Astrocyte of the hippocampus (primary cell): ENCODE data around the gene CCDC127.

ENCODE experiments used
- DNase-seq: peaks from one replicate; pipeline ENCODE4 v3.0.0; 2011; ENCODE audit warnings: low read depth, low spot score

The CCDC127 gene

DNA sequence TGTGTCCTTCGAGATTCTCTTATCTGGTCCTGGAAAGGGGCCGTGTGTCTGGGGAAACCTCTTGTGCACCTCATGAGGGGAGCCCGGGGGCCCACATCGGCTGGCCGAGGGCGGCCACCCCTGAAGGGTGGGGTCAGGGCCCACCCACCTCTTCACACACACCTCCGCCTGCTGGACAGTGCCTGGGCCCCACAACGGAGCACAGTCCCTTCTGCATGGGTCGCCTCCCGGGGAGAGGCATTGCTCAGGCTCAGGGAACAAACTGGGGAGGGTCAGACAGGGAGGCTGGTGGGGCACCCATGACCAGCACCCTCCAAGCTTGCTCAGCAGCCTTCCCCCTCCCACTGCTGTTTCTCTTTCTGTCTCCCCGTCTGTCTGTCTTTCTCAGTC lies 28.0 kb downstream of the CCDC127 start:
- DNase-seq = no peak

DNA sequence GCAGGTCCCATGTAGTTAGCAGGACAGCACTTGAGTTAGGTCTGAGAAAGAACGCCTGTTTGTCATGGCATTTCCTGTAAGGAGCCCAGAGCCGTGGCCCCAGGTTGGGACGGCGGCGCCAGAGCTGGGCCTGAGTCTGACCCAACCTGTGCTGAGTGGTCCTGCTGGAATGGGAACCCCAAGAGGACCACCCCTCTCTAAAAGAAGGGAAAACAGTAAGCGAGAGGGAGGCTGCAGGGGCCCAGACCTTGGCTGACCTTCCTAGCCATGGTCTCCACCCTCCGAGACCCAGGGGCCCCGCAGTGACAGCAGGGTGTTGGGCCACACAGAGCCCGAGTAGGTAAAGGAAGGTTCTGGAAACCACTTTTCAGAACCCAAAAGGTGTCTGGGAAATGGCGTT lies 28.5 kb downstream of the CCDC127 start:
- DNase-seq = no peak

DNA sequence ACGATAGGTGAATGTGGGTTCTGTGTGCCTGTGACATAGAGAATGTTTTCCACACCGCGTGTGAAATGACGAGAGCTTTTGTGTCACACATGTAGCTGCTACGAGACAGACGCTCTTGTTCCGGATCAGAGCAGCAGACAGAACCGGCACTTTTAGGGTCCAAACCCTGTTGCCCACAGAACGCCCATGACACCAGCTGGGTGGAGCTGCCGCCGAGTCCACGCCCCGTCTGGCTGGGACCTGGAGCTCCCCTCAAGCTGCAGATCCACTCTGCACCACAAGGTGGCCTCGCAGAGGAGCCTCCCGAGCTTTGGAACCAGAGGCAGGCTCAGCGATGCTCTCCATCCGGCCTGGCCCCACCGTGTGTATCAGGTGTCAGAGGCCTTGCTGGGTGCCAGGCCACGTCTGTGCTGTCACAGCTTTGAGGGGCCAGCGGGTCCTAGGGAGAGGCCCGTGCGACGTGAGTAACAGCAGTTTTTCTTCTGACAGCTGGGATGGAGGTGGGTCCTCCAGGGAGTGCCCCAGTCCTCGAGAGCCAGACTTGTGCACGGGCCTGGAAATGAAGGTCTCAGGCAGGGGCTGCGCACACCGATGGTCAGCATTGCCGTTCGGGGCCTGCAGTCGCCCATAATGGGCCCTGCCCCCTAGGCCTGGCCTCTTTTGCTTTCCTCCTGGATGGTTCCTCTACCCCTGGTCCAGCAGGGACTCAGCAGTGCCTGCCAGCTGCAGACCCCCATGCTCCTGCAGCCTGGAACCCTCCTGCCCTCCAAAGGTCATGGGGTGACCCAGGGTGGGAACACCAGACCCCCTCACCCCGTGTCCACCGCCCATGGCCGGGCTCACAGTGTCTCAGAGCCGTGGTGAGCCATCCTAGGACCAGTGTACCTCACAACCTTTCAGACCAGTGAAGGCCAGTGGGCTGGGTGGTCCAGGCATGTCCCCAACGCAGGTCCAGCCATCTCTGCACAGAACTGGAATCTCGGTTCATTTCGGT lies 29.2 kb downstream of the CCDC127 start:
- peak; percentile 94 for DNase-seq

DNA sequence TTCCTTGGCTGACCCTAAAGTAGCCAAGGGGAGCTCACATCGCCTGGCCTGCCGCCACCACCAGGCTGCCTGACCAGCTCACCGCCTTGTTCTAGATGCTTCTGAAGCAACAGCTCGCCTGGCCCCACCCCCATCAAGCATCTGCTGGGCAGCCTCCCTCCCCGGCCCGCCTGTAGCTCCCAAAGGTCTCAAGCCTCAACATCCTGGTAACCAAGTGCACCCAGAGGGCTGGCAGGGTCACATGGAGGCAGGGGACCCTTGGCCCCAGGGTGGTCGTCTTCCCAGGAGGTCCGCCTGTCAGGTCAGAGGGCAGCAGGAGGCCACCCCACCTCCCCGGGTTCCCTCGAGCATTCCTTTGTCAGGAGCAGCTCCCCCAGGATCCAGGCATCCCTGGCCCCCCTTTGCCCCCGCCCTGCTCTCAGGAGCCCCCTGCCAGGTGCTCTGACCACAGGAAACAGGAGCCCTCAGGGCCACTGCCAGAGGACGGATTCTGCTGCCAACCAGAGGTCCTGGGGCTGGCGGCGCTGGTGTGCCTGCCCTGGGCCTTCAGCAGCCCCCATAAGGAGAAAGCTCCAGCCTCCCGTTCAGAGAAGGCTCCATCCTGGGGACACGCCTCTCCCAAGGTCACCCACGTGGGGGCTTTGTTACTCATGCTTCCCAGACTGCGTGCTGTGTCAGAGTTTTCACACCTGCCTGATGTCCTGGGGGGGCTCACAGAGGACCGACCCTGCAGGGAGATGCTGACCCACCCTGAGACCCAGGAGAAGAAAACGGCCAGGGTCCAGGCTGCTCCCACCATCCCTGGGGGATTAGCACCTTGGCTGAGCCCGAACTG lies 30.1 kb downstream of the CCDC127 start:
- no peak for DNase-seq

DNA sequence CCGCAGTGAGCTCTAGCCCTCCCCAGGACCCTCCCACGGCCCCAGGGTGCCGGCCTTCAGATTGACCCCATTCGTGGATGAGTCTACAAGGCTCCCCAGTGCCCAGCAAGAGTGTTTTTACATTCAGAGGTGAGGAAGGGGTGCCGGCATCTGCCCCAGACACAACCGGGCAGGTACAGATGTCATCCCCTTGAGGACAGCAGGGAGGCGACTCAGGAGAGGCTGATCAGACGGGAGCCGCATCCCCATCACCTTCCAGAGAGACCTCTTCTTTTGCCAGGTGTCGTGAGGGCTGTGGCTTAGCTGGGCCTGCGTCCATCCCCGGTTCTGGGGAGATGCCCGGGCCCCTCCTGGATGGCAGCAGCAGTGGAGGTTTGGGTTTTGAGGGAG lies 30.9 kb downstream of the CCDC127 start:
- DNase-seq = no peak

DNA sequence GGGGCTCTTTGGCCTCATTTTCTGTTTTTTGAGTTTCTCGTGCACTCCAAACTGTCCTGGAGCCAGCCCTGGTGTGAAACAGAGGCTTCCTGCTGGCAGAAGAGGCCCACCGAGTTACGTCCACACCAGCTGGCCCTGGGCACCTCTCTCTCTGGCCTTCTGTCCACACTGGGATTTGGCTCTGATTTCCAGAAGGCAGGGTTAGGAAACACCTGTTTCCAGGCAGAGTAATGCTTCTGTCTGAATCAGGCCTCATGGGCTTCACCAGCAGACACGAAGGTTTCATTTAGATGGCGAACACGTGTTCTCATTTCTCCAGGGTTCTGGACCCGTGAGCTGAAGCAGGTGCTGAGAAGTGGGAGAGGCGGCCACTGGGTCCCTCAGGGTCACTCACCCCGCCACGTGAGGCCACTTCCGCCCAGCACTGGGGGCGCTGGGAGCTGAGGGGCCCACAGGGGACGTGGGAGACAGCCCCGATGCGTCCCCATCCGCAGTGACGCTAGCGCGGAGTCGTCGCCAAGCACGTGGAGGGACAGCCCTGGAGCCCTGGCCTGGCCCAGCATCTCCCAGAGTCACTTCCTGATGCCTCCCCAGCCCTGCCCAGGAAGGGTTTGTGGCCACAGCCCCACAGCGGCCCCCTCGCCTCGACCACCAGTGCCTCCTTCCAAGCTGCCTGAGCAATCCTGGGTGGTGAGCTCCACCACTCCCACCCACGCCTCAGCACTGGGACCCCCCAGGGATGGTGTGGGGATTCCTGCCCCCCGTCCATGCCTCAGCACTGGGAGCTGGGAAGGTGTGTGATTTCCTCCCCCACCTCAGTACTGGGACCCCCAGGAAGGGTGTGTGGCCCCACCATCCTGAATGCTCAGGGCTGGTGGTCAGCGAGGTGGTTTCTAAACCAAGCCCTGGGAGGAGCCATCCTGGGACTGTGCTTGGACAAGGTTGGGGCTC lies 31.6 kb downstream of the CCDC127 start:
- no peak for DNase-seq

DNA sequence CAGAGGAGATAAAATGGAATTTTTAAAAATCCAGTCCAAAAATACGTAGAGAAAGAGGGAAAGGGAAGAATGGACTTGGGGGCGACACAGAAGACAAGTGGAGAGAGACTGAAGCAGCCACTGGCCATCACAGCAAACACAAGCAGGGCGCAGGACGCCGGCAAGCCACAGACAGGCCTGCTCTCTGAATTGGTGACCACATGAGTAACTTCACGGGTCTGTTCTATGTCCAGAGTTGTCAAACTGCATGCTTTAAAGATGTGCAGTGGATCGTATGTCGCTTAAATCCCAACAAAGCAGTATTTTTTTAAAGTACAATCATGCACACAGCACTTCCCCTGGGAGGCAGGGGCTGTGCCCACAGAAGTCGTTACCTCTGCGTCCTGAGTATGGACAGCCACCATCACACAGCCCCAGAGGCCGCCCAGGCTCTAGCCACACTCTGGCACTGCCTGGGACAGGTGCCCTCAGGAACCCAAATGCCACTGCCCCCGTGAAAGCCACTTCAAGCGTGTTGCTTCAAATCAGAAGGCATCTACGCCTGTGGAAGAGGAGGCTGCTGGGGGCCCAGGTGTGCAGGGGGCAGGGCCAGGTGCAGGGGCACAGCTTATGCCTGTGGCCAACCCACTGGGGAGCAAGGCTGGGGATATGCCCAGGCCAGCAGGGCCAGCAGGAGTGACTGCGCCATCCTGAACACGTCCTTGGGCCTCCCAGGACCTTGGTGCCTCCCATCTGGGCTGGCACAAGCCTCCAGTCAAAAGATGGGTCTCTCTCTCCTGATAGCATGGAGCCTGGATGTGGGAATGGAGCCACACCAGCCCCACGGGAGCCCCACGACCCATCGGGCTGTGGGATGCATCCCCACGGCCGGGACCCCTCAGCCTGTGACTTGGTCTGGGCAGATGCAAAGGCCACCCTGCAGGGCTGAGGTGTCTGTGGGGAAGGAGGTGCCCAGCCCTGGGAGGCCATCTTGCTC lies 32.6 kb downstream of the CCDC127 start:
- DNase-seq = no peak

DNA sequence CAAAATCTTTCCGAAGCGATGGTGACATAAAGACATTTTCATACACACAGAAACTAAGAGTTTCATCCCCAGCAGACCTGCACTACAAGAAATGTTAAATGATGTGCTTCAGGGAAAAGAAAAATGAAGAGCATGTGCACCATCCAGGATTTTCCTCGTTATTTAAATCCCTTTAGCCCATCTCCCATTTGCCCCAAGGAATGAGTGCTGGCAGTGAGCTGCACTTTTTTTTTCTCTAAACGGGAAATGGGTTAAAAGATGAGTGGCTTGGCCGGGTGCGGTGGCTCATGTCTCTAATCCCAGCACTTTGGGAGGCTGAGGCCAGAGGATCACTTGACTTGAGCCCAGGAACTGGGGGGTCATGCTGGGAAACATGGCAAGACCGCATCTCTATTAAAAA lies 33.5 kb downstream of the CCDC127 start:
- no peak for DNase-seq

DNA sequence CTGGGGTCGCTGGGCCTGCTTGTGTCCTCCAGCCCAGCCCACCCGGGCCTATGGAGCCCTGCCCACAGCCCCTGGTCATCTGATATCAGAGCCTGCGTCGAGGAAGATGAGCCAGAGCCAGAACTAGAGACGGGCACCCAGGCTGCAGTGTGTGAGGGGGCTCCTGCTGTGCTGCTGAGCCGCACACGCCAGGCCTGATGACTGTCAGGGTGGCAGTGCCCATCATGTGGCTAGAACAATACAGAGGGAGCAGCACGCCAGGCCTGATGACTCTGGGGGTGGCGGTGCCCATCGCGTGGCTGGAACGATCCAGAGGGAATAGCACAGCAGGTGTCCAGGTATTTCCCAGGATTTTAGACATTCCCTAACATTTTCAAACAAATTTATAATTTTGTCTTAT lies 35.8 kb downstream of the CCDC127 start:
- DNase-seq = no peak

DNA sequence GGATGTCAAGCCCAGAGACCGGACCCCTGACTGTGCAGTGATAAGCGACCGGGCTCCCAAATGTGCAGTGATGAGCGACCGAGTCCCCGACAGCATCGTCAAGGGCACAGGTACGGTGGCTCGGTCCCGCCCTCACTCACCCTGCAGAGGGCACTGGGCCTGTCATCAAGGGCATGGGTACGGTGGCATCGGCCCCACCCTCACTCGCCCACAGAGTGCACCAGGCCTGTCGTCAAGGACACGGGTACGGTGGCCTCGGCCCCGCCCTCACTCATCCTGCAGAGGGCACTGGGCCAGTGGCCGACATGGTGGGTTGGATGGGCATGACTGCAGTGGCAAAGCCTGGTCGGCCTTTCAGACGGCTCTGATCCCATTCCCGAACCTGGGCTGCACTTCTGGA lies 36.4 kb downstream of the CCDC127 start:
- no peak for DNase-seq

DNA sequence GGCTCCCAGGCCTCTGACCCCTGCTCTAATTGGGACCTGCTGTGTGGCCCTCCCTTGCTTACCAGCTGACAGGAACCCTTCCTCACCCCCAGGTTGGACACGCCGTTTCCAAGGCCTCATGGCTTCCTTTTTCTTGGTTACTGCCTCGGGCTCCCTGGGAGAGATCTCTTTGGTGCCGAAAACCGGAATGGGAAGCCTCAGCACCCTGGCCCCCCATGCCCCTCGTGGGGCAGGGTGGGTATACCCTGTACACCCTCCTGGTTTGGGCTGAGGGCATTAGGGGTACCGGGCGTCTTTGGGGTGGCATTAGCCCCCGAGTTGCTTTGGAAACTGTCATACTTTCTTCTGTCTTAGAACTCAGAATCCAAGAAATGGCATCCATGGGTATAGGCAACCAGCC lies 36.8 kb downstream of the CCDC127 start:
- no peak for DNase-seq

DNA sequence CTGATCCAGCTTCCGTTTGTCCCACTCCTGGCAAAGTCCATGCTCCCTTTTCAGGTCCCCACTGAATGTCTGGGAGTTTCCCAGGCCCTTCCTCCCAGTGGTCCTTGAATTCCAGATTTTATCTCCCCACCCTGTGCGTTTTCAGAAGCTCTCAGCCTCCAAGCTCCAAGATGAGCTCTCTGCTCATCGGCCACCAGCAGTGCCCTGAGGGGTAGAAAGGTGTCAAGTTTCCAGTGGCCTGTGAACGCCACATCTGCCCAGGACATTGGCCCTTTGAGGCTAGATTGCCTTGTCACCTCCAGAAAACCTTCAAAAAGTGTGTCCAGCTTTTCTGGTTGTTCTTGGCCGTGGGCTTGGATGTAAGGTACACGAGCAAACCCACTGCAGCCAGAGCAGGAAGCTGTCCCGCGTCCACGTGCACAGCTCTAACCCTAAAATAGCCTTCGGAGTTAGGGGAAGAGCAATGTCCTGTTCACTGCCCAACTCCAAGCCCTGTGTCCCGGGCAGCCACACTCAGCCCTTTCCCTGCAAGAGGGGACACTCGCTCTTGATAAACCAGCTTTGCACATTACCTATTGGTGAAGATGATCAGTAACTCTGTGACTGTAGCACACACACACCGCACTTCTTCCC lies 37.6 kb downstream of the CCDC127 start:
- DNase-seq = no peak

DNA sequence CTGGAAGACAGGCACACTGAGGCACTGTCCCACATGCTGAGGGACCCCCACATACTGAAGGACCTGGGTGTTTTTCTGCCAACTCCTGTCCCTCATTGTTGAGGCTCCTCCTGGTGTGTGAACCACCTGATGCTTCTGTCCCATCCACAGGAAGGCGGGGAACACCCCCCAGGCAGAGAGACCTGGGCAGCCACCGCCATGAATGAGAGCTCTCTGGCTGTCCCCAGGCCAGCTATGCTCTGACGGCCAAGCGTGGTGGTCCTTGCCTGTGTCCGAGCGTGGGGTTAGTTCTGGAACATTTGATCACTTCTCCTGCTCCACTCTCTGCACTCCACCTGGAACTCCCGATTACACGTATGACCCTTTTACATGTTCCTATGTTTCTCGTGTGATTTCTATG lies 38.6 kb downstream of the CCDC127 start:
- DNase-seq = no peak

DNA sequence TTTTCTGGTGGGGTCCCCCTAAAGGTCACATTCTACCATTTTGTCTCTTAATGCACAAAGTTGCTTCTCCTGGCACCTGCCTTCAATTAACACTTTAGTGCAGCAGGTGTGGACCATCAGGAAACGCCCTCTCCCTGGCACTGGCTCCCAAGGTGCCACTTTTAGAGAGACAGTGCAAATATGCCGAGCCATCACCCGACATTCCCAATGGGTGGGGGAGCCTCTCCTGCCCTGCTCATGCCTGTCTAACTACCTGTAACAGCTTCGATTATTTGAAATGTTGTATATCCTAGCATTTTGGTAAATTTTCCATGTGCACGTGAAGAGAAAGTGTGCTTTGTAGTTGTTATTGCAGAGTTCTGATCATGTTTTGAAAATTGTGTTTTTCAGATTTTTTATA lies 39.8 kb downstream of the CCDC127 start:
- no peak for DNase-seq

DNA sequence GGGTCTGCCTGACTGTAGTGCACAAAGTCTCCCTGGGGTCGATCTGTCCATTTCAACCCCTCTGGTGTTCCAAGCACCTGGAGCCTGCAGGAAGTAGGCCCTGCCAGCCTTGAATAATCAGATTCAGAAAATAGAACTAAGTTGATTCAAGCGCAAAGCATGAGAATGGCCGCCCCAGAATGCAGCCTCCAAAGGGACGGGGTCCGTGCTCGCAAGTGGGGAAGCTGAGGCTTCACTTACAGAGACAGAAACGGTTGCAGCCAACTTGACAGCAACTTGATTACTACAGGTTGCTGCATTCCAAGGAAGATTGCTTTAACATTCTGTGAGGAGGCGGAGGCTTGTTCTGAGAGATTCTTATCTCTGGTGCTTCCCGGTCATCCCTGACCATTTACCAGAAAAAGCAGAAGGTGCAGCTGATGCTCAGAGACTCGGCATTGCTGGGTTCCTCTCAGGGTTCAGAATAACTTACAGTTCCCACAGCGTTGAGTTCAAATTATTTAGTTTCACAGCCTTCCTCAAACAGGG lies 41.6 kb downstream of the CCDC127 start:
- no peak for DNase-seq

DNA sequence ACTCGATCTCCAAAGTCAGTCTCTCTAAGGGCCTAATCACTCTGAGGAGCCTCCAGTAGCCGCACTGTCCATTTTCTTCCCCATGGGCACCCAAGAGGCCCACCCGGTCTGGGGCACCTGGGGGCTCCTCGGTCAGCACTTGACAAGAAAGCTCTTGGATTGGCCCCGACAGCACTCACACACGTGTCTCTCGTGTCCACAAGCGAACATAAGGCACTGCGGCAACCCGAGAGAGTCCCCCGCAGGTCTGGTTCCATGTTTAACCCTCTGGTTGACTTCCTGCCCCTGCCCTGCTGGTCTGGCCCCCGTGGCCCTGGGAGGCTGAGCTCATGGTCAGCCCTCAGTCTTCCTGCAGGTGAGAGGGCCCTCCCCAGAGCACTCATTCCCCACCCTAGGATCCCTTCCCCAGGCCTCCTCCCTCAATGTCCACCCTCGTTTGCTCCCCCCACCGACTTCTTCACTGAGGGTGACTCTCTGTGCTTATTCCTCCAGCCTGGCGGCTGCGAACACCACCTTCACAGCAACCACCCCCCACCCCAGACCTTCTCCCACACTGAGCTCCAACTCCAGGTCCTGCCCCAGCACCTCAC lies 43.0 kb downstream of the CCDC127 start:
- DNase-seq = no peak

DNA sequence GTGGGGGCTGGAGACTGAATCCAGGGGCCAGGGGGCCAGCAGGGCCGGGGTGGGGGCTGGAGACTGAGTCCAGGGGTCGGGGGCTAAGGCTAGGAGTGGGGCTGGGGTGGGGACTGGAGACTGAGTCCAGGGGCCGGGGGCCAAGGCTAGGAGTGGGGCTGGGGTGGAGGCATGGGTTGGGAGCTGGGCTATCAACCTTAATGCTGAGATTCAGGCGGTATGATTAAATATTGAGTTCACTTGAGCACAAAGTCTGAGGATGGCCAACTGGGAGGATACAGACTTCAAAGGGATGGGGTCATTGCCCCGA lies 43.7 kb downstream of the CCDC127 start:
- DNase-seq = no peak

DNA sequence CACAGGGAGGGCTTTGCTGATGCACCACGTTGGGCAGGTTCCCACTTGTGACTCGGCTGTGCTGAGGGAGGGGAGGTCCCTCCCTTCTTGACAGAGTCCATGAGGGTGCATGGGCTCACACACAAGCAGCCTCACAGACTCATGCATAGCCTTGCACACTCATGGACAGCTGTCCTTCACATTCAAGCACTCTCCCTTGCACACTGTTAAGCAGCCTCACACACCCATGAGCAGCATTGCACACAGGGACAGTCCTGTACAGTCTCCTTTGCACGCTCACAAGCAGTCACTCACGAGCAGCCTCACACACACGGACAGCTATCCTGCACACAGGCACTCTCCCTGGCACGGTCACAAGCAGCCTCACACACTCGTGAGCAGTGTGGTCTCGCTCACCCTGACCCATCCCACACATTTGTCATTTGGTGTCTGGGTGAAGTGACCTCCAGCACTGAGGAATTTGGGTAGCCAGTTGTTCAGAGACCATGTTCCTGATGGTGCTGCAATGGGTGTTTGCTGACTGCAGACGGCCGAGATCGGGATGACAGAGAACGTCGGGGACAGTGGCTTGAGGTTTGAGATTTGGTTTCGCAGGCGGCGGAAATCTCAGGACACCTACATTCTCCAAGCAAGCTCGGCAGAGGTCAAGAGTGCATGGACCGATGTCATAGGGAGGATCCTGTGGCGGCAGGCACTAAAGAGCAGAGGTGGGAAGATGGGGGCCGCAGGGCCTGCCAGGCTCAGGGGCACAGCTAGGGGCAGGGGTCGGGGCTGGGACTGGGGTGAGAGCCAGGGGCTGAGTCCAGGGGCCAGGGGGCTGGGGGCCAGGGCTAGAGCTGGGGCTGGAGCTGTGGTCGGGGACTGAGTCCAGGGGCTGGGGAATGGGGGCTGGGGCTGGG lies 44.3 kb downstream of the CCDC127 start:
- DNase-seq = no peak
